Measurements from ENCODE around the gene GATAD2A.
"Not testable (repeated sequence)": the region's sequence is repeated elsewhere in the genome, so short reads cannot be mapped to it uniquely, and the experiment has no call there.

The GATAD2A gene

DNA sequence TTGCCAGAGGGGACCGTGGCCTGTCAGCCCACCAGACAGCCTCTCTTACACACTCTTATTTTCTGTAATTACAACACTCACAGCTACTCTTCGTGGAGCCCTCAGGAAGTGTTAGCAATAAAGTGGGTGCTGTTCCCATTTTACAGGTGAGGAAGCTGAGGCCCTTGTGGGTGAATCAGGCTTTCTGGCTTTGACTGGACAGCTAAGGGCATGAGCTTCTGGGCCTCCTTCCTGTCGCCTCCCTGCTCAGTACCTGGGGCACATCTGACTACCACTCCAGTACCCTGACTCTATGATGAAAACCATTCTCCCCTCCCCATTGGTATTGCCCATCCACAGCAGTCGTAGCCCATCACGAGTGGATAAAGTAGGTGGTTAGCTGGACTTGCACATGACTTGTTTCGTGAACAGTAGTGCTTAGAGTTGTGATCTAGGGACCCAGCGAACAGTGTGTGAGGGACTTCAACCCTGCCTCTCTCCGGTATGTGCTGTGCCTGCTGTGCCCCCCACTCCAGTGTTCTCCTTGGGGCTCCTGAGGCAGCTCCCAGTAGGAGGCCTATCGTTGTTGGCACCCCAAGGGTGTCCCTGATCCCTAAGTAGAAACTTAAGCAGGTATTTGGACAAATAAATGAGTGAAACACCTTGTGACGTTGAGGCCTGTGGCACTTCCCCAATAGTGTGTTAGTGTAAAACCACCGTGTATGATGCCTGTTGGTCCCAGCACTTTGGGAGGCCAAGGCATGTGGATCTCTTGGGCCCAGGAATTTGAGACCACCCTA lies 38.6 kb downstream of the GATAD2A start:
- peak overlapping the region; percentile 33 for H3K4me3 Mint-ChIP-seq

DNA sequence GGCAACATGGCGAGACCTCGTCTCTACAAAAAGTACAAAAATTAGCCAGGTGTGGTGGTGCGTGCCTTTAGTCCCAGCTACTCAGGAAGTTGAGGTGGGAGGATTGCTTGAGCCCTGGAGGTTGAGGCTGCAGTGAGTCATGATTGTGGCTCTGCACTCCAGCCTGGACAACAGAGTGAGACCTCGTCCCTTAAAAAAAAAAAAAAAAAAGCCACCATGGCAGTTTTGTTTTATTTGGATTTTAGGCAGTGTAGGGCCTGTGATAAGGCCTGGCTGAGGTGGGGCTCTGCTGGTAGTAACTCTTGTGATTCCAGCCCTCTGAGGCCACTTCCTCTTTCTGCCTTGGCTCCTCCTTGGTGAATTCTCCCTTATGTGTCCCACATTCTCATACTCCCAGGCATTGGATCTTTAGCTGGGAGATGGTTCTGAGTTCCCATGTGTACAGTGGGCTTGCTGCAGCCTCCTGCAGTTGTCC lies 39.2 kb downstream of the GATAD2A start:
- Mint-ChIP-seq H3K9me3 (no peaks in the 10 kb centered on the region), H3K4me3 (peak overlapping the region; percentile 33), H3K4me1 (ENCODE audit: low read depth) (peaks cover 77% of the 10 kb centered on the region), H3K27me3 (no peaks in the 10 kb centered on the region), H3K27ac (peak overlapping the region; percentile 86), H3K36me3 (ENCODE audit: low read depth) (peaks cover 59% of the 10 kb centered on the region)
- DNase-seq: no peak

More for the DNA sequence above, 38.6 kb downstream of the GATAD2A start:
- no peak for DNase-seq
- Mint-ChIP-seq H3K9me3 (no peaks in the 10 kb centered on the region), H3K36me3 (ENCODE audit: low read depth) (peaks cover 63% of the 10 kb centered on the region), H3K27me3 (no peaks in the 10 kb centered on the region), H3K4me1 (ENCODE audit: low read depth) (peaks cover 78% of the 10 kb centered on the region), H3K27ac (peak overlapping the region; percentile 86)

DNA sequence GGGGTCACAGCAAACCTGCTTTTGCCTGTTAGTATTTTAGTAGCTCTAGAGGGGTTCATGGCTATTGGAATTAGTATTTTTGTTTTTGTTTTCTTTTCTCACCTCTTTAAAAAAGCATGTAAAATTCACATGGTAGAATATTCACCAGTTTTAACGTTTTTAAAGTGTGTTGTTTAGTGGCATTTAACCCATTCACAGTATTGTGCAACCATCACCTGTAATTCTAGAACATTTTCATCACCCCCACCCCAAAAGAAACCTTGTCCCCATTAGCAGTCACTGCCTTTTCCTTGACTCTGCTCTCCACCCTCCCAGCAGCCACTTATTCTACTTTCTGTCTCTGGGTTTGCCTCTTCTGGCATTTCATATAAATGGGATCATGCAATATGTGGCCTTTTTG lies 39.8 kb downstream of the GATAD2A start:
- no peaks in the 10 kb centered on the region for H3K27me3 Mint-ChIP-seq
- peaks cover 79% of the 10 kb centered on the region for H3K4me1 Mint-ChIP-seq (ENCODE audit: low read depth)
- no peak for DNase-seq
- H3K9me3 Mint-ChIP-seq: no peaks in the 10 kb centered on the region
- H3K27ac Mint-ChIP-seq: peak overlapping the region; percentile 86
- peak overlapping the region; percentile 19 for H3K4me3 Mint-ChIP-seq
- peaks cover 55% of the 10 kb centered on the region for H3K36me3 Mint-ChIP-seq (ENCODE audit: low read depth)

DNA sequence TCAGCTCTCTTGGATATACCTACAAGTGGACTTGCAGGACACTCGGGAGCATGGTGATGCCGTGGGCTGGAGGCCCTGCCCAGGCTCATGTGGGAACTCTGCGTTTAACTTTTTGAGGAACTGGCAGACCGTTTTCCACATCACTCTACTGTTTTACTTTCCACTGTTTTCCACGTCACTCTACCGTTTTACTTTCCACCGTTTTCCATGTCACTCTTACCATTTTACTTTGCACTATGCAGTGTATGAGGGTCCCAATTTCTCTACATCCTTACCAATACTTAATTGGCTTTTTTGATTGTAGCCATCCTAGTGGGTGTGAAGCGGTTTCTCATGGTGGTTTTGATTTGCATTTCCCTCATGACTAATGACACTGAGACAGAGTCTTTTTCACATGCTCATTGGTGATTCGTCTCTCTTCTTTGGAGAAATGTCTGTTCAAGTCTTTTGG lies 40.5 kb downstream of the GATAD2A start:
- H3K4me1 Mint-ChIP-seq (ENCODE audit: low read depth): peaks cover 79% of the 10 kb centered on the region
- H3K9me3 Mint-ChIP-seq: no peaks in the 10 kb centered on the region
- no peaks in the 10 kb centered on the region for H3K27me3 Mint-ChIP-seq
- H3K4me3 Mint-ChIP-seq: peak overlapping the region; percentile 5
- H3K27ac Mint-ChIP-seq: peak overlapping the region; percentile 86
- no peak for DNase-seq
- peaks cover 53% of the 10 kb centered on the region for H3K36me3 Mint-ChIP-seq (ENCODE audit: low read depth)

DNA sequence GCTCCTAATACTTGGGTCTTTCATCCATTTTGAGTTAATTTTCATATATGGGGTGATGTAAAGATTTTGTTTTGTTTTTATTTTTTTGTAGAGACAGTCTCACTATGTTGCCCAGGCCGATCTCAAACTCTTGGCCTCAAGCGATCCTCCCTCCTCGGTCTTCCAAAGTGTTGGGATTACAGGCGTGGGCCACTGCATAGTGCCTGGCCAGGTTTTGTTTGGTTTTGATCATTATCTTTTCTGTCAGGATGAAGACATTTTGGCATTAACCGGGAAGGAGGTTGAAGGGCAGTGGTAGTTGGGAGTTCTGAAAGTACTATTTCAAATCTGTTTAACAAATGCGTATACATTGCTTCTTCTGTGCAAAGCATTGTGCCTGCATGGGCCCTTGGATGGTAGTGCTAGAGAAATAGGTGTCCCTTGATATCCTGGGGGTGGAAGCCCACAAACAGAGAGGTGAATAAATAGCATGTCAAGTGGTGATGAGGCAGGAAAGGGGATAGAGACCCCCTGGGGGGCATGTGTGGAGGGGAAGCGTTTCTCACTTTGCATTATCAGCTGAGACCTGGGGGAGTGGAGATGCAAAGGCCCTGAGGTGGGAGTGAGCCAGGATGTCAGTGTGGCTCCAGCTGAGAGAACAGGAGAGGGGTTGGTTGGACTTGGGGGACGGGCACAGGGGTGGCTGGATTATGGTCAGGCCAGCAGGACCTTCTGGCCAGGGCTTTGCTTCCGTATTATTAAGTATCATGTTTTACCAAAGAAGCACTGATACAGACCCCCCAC lies 41.4 kb downstream of the GATAD2A start:
- Mint-ChIP-seq H3K27me3 (no peaks in the 10 kb centered on the region), H3K9me3 (no peaks in the 10 kb centered on the region), H3K4me1 (ENCODE audit: low read depth) (peaks cover 87% of the 10 kb centered on the region), H3K27ac (peak overlapping the region; percentile 86), H3K4me3 (peak overlapping the region; percentile 18), H3K36me3 (ENCODE audit: low read depth) (peaks cover 49% of the 10 kb centered on the region)
- DNase-seq: no peak

DNA sequence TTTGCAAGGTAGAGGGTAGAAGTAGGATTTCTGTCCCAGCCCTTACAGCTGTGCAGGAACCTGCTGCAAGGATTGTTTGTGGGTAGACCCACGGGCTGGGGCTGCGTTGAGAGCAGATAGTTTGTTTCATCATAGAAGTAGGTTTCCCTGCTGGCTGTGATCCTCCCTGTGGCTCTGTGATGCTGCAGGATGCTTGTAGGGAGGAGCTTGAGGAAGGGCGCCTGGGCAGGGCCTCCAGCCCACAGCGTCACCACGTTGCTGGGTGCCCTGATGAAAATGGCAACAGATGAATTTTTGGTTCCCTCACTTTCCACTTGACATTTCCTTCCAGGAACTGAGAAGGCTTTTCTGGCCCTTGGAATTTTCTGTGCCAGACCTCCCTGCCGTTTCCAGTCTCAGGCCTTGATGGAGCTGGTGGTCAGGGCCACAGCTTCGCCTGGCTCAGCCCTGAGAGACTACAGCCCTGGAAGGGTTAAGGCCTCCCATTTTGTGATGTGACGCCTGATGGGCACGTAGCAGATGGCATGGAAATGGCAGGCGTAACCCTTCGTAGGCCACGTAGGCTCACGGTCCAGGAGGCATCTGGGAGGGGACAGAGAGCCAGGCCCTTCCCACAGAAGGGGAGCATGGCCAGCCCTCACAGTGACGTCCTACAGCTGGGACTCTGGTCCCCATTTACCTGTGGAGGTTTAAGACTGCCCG lies 42.2 kb downstream of the GATAD2A start:
- Mint-ChIP-seq H3K9me3 (no peaks in the 10 kb centered on the region), H3K27me3 (no peaks in the 10 kb centered on the region), H3K36me3 (ENCODE audit: low read depth) (peaks cover 42% of the 10 kb centered on the region), H3K4me3 (no peak overlapping the region), H3K27ac (peak overlapping the region; percentile 86), H3K4me1 (ENCODE audit: low read depth) (peaks cover 91% of the 10 kb centered on the region)
- DNase-seq: no peak

DNA sequence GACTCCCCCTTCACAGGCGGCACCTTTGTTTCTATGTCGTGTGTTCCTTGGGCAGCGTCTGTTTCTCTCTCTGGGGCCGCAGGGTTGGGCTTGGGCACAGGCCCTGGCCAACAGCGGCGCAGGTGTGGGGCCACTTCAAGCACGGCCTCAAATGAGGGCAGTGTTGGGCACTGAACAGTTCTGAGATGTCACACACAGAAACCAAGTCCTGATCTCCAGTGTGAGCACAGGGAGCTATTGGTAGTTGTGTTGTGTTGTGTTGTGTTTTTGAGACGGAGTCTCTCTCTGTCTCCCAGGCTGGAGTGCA lies 42.7 kb downstream of the GATAD2A start:
- peaks cover 38% of the 10 kb centered on the region for H3K36me3 Mint-ChIP-seq (ENCODE audit: low read depth)

DNA sequence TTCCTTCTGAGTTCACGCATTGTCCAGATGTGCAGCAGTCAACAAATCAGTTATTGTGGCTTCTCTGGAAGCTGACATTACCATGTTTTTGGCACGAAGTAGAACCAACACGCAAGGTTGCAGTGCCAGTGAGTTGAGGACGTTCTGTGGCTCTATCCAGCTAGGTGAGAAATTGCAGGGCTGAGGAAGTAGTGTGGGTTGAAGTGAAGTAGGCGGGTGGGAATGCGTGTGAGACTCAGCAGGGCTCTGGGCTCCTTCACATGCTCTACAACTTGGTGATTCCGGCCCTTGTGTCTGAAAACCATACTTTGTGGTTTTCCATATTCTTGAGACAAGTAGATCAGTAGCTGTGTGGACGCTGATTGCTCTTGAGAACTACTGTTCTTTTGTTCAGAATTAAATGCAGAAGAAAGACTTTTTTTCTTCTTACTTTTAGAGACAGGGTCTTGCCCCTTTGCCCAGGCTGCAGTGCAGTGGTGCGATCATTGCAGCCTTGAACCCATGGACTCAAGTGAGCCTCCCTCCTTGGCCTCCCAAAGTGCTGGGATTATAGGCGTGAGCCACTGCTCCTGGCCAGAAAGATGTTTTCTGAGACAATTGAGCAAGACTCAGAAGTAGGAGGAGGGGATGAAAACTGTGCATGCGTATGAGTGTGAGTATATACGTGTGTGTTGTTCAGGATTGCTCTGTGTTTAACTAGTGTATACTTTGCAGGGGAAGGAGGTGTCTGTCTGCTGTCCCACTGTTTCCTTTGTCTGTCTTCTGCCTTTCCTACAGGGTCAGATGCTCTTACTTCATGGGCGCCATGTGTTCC lies 46.2 kb downstream of the GATAD2A start:
- Mint-ChIP-seq H3K9me3 (no peaks in the 10 kb centered on the region), H3K4me3 (peak overlapping the region; percentile 50), H3K27ac (peak overlapping the region; percentile 87), H3K36me3 (ENCODE audit: low read depth) (peaks cover 29% of the 10 kb centered on the region), H3K4me1 (ENCODE audit: low read depth) (peaks cover 69% of the 10 kb centered on the region), H3K27me3 (no peaks in the 10 kb centered on the region)
- DNase-seq: no peak

More for the DNA sequence above, 42.7 kb downstream of the GATAD2A start:
- DNase-seq: no peak
- peaks cover 91% of the 10 kb centered on the region for H3K4me1 Mint-ChIP-seq (ENCODE audit: low read depth)
- no peak overlapping the region for H3K4me3 Mint-ChIP-seq
- H3K9me3 Mint-ChIP-seq: no peaks in the 10 kb centered on the region
- H3K27me3 Mint-ChIP-seq: no peaks in the 10 kb centered on the region
- H3K27ac Mint-ChIP-seq: peak overlapping the region; percentile 86

DNA sequence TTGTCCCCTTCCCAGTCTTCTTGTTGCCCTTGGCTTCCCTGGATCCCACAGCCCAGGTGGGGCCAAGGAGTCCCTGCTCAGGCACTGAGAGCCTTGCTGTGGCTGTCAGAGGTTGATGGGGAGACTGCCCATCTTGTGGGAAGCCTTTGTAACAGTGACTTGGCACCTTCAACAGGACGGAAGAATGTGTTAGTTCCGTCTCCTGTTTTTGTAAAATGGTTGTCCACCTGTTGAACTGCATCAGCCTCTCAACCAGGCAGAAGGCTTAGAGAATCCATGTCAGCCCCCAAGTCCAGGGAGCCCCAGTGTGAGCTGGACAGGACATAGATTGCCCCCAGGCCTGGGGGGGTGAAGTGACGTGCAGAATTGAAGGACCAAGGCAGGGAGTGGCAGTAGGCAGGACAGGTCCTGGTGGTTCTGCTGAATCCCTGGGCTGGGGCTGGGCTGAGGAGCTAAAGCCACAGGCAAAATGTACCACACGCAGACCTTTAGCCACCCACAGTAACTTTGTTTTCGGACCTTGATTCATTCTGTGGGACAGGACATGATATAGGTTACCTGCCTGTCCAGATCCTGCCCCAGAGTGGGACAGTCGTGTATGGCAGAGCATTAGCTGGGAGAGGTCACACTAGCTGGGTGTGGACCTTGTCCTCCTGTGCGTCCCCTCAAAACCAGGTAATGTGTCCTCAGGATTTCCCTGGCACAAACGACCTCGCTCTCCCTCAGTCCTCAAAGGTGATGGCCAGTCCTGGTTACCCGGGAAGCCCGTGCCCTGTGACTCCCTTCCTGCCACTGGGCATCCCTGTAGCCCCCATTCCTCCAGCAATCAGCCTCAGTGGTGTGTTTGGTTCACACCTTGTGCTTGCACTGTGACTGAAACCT lies 47.0 kb downstream of the GATAD2A start:
- H3K9me3 Mint-ChIP-seq: no peaks in the 10 kb centered on the region
- peaks cover 69% of the 10 kb centered on the region for H3K4me1 Mint-ChIP-seq (ENCODE audit: low read depth)
- peak overlapping the region; percentile 87 for H3K27ac Mint-ChIP-seq
- H3K36me3 Mint-ChIP-seq (ENCODE audit: low read depth): peaks cover 33% of the 10 kb centered on the region
- H3K27me3 Mint-ChIP-seq: no peaks in the 10 kb centered on the region
- no peak for DNase-seq
- H3K4me3 Mint-ChIP-seq: peak overlapping the region; percentile 6

DNA sequence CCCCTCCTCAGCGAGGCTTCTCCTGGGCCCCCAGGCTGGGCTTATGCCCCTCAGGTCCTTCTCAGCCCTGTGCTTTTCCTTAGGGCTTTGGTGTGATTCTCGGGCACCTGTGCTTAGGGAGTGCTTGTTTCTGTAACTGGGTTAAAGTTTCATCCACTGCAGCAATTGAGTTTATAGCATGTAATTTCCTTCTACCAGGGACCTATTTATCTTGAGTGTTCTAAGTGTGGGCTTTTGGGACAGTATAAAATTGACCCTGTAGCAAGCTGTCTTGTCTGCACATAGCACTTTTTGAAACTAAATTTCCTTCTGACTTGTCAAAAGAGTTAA lies 47.6 kb downstream of the GATAD2A start:
- Mint-ChIP-seq H3K4me3 (no peak overlapping the region), H3K4me1 (ENCODE audit: low read depth) (peaks cover 69% of the 10 kb centered on the region)

DNA sequence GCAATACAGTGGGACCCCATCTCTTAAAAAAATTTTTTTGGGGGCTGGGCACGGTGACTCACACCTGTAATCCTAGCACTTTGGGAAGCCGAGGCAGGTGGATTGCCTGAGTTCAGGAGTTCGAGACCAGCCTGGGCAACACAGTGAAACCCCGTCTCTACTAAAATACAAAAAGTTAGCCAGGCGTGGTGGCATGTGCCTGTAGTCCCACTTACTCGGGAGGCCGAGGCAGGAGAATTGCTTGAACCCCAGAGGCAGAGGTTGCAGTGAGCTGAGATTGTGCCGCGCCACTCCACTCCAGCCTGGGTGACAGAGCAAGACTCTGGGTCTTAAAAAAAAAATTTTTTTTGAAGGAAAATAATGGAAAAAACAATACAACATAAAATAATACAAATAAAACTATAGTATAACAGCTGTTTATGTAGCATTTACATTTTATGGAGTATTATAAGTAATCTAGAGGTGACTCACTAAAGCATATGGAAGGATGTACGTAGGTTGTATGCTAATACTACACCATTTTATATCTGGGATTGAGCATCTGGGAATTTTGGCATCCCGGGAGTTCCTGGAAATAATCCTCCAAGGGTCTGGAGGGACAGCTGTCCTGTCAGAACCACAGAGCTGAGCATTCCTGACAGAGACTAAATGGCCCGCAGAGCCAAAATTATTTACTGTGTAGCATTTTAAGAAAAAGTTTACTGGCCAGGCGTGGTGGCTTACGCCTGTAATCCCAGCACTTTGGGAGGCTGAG lies 49.9 kb downstream of the GATAD2A start:
- not testable (repeated sequence) for DNase-seq, H3K4me3 Mint-ChIP-seq, H3K27me3 Mint-ChIP-seq, H3K9me3 Mint-ChIP-seq
- H3K4me1 Mint-ChIP-seq (ENCODE audit: low read depth): peaks cover 73% of the 10 kb centered on the region
- H3K27ac Mint-ChIP-seq: peak overlapping the region; percentile 44
- peaks cover 32% of the 10 kb centered on the region for H3K36me3 Mint-ChIP-seq (ENCODE audit: low read depth)

More for the DNA sequence above, 47.6 kb downstream of the GATAD2A start:
- peak overlapping the region; percentile 68 for H3K27ac Mint-ChIP-seq
- peaks cover 33% of the 10 kb centered on the region for H3K36me3 Mint-ChIP-seq (ENCODE audit: low read depth)
- H3K9me3 Mint-ChIP-seq: no peaks in the 10 kb centered on the region
- no peaks in the 10 kb centered on the region for H3K27me3 Mint-ChIP-seq
- no peak for DNase-seq

DNA sequence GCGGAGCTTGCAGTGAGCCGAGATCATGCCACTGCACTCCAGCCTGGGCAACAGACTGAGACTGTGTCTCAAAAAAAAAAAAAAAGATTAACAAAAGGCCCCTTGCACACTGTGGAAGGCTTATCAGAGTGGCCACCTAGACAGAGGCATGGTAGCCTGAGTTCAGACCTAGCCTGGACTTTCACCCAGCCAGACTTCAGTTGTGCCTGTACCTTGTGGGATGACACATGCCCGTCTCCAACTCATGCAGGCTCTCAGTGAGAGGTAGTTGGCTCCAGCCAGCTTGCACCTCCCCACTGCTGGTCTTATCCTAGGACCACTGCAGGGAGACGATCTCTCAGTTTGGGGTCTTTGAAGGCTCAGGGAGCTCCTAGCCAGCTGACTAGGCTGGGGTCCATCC lies 52.2 kb downstream of the GATAD2A start:
- H3K36me3 Mint-ChIP-seq (ENCODE audit: low read depth): peaks cover 47% of the 10 kb centered on the region
- H3K4me3 Mint-ChIP-seq: peak overlapping the region; percentile 1
- H3K9me3 Mint-ChIP-seq: no peaks in the 10 kb centered on the region
- peak overlapping the region; percentile 99 for H3K27ac Mint-ChIP-seq
- H3K4me1 Mint-ChIP-seq (ENCODE audit: low read depth): peaks cover 76% of the 10 kb centered on the region
- no peak for DNase-seq
- H3K27me3 Mint-ChIP-seq: no peaks in the 10 kb centered on the region

Measured in activated T-cell treated with anti-CD3 and anti-CD28 coated beads, Interleukin-2, amount 50 U/mL, for 24 hours (primary cell).